Omental fat pad (tissue), 4 donors: Measurements from ENCODE around the gene SLC25A1. TPM values are rescaled to one million over a fixed set of nuclear protein-coding genes. Genes with fewer than 3 reads are reported as not detected.

Experiments
- ATAC-seq: fragments of 150-250 bp; one replicate; pipeline ENCODE4 v1.9.1; 2016; ENCODE audit warnings: mild to moderate bottlenecking, moderate library complexity; ENCODE audit not compliant: low FRiP score
- DNase-seq: peaks from one replicate; pipeline ENCODE4 v3.0.0-alpha.2; 2019; ENCODE audit warnings: low spot score
- CTCF ChIP-seq, 3 donors: fragments of 450-650 bp; IDR thresholded peaks; one replicate each; pipeline ENCODE4 v1.5.1; 2016 to 2017; ENCODE audit warnings: antibody characterized with exemption in 3 of 3, mild to moderate bottlenecking in 3 of 3, moderate library complexity in 2 of 3
- total RNA-seq, 4 donors: library from RNA; depleted of rRNA; stranded (reverse); fragments of >200 nt; gene quantifications; one replicate each; pipeline ENCODE4 v1.1.0, GENCODE V29; 2016

The SLC25A1 gene
- total RNA-seq, 4 donors from 2014 or later = 76.4 to 135 (median 97.4) TPM

GRCh38 chr22:19187716-19188563 lies 9.4 kb upstream of the SLC25A1 start:
- TF ChIP-seq CTCF (IDR thresholded peaks at IDR 0.05) = no peak
- DNase-seq = no peak
- no peak for ATAC-seq

- DNase-seq (no peak), ATAC-seq (no peak)
- TF ChIP-seq CTCF (IDR thresholded peaks at IDR 0.05) = no peak
Measured at GRCh38 chr22:19184276-19184997, 5.9 kb upstream of the SLC25A1 start.

GRCh38 chr22:19183216-19183615 lies 4.7 kb upstream of the SLC25A1 start:
- ATAC-seq = no peak
- no peak for DNase-seq
- no peak for TF ChIP-seq CTCF (IDR thresholded peaks at IDR 0.05)

GRCh38 chr22:19182472-19183157 lies 4.1 kb upstream of the SLC25A1 start:
- TF ChIP-seq CTCF (IDR thresholded peaks at IDR 0.05) = no peak
- no peak for DNase-seq

GRCh38 chr22:19181786-19182471 lies 3.4 kb upstream of the SLC25A1 start:
- ATAC-seq = no peak
- DNase-seq = no peak
- TF ChIP-seq CTCF (IDR thresholded peaks at IDR 0.05) = no peak

More at GRCh38 chr22:19182472-19183157, 4.1 kb upstream of the SLC25A1 start:
- no peak for ATAC-seq

- TF ChIP-seq CTCF (IDR thresholded peaks at IDR 0.05) = no peak
- ATAC-seq (no peak), DNase-seq (no peak)
Measured at GRCh38 chr22:19180740-19181410, 2.3 kb upstream of the SLC25A1 start.
